ENCODE results near the gene S100A5. TPM values are rescaled to one million over a fixed set of nuclear protein-coding genes. Genes with fewer than 3 reads are reported as not detected.

The S100A5 gene
- total RNA-seq, 1 experiment from 2014 or later, result 6.0 TPM

- POLR2A ChIA-PET, result no interaction called here
- H3K4me3 ChIP-seq (replicated peaks in 1 of 2; ENCODE audit: low read depth in 1 of 2, low read length in 2 of 2), result no peak overlapping the region
- H2AFZ ChIP-seq (ENCODE audit: low read depth, low read length, poor library complexity, severe bottlenecking), result no peak overlapping the region
- BruUV-seq (replicated peaks), result no TSS peak
- H4K20me1 ChIP-seq (ENCODE audit: insufficient read depth), result no peaks in the 10 kb centered on the region
- ATAC-seq (no peak), DNase-seq (ENCODE audit: low read depth, low spot score) (no peak)
- H3K27me3 ChIP-seq (ENCODE audit: insufficient read depth, low read length), result 0 out of 2 replicates have a peak, but pooled peaks cover 3% of the 10 kb centered on the region
- H3K9me3 ChIP-seq (ENCODE audit: control insufficient read depth in 1 of 2, insufficient read depth in 1 of 2, low read depth in 1 of 2, low read length in 2 of 2), result no peaks in the 10 kb centered on the region
- intact Hi-C loops (cut with micrococcal nuclease), result loop anchor here (1.0 to 5.0 kb wide), 3 partner anchors 30 to 143 kb away; no protein-coding TSS in a partner anchor
- RAD21 ChIA-PET (ENCODE audit: low non-redundant PET in 1 of 2, low total read pairs in 2 of 2, uncharacterized antibody in 2 of 2, unreplicated experiment in 2 of 2), result interaction anchor here (0.6 to 2.3 kb wide), 3 partner anchors 140 to 142 kb away, joined by 3 to 21 read pairs (median 7); no protein-coding TSS in a partner anchor
- H3K4me1 ChIP-seq (ENCODE audit: control insufficient read depth in 1 of 2, insufficient read depth in 2 of 2, low read length in 2 of 2), result peaks cover 3 to 16% of the 10 kb centered on the region in 2 experiments; a peak in 3 of 4 replicates
- H3K79me2 ChIP-seq (ENCODE audit: insufficient read depth, low read length), result no peaks in the 10 kb centered on the region
- no peaks in the 10 kb centered on the region for H3K9me2 ChIP-seq (ENCODE audit: insufficient read depth)
- no peak overlapping the region for H3K9ac ChIP-seq (ENCODE audit: low read length)
- no peak overlapping the region for H3K4me2 ChIP-seq (ENCODE audit: low read length)
- H3K36me3 ChIP-seq (ENCODE audit: control insufficient read depth in 1 of 2, insufficient read depth in 2 of 2, low read length in 2 of 2), result no peaks in the 10 kb centered on the region
- TF ChIP-seq CBX3 (IDR thresholded peaks at IDR 0.05; ENCODE audit: low read depth) (no peak), CTCF (IDR thresholded peaks at IDR 0.05 in 2 of 3, conservative IDR thresholded peaks at IDR 0.05 in 1 of 3; ENCODE audit: borderline replicate concordance in 1 of 3, insufficient read depth in 1 of 3, low read depth in 2 of 3, low read length in 2 of 3) (no peak), YY1 (IDR thresholded peaks at IDR 0.05; ENCODE audit: extremely low read depth, insufficient replicate concordance, low read depth, low read length) (no peak), SIN3A (IDR thresholded peaks at IDR 0.05; ENCODE audit: low read depth) (no peak), TCF7L2 (IDR thresholded peaks at IDR 0.05; ENCODE audit: borderline replicate concordance, extremely low read depth, insufficient read depth, insufficient read length) (no peak), ATF3 (IDR thresholded peaks at IDR 0.05) (no peak), FOSL1 (IDR thresholded peaks at IDR 0.05; ENCODE audit: low read depth) (no peak), EZH2phosphoT487 (IDR thresholded peaks at IDR 0.05; ENCODE audit: borderline replicate concordance) (no peak), ZBTB33 (IDR thresholded peaks at IDR 0.05; ENCODE audit: extremely low read depth, insufficient replicate concordance, low read length) (no peak), JUND (IDR thresholded peaks at IDR 0.05) (no peak), MAX (IDR thresholded peaks at IDR 0.05) (no peak), POLR2AphosphoS5 (IDR thresholded peaks at IDR 0.05; ENCODE audit: low read depth, low read length) (no peak), CEBPB (IDR thresholded peaks at IDR 0.05; ENCODE audit: low read depth) (no peak), RAD21 (IDR thresholded peaks at IDR 0.05; ENCODE audit: low read depth) (no peak), POLR2A (IDR thresholded peaks at IDR 0.05; ENCODE audit: borderline replicate concordance, extremely low read depth, insufficient read depth, insufficient read length) (no peak)
- TF ChIP-seq, protein P1, sequence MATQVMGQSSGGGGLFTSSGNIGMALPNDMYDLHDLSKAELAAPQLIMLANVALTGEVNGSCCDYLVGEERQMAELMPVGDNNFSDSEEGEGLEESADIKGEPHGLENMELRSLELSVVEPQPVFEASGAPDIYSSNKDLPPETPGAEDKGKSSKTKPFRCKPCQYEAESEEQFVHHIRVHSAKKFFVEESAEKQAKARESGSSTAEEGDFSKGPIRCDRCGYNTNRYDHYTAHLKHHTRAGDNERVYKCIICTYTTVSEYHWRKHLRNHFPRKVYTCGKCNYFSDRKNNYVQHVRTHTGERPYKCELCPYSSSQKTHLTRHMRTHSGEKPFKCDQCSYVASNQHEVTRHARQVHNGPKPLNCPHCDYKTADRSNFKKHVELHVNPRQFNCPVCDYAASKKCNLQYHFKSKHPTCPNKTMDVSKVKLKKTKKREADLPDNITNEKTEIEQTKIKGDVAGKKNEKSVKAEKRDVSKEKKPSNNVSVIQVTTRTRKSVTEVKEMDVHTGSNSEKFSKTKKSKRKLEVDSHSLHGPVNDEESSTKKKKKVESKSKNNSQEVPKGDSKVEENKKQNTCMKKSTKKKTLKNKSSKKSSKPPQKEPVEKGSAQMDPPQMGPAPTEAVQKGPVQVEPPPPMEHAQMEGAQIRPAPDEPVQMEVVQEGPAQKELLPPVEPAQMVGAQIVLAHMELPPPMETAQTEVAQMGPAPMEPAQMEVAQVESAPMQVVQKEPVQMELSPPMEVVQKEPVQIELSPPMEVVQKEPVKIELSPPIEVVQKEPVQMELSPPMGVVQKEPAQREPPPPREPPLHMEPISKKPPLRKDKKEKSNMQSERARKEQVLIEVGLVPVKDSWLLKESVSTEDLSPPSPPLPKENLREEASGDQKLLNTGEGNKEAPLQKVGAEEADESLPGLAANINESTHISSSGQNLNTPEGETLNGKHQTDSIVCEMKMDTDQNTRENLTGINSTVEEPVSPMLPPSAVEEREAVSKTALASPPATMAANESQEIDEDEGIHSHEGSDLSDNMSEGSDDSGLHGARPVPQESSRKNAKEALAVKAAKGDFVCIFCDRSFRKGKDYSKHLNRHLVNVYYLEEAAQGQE (IDR thresholded peaks at IDR 0.05; ENCODE audit: low read depth), result no peak
- H3K27ac ChIP-seq (ENCODE audit: low read depth, low read length), result no peak overlapping the region
- CTCF ChIA-PET, result interaction anchor here (0.6 to 6.1 kb wide), 13 partner anchors 11 to 214 kb away, joined by 3 to 133 read pairs (median 4); partner anchors contain the start of genes PGLYRP3, PGLYRP4 and S100A9
These were observed 45.2 kb downstream of the S100A5 start for GRCh38 chr1:153495536-153495935.
